COLO668 (cell line): ENCODE measurements around the gene HIVEP3.

Experiments
- DNase-seq: peaks from one replicate; lab custom pipeline; 2025; ENCODE audit not compliant: unreplicated experiment; lab: John Stamatoyannopoulos, UW

HIVEP3 gene

DNA sequence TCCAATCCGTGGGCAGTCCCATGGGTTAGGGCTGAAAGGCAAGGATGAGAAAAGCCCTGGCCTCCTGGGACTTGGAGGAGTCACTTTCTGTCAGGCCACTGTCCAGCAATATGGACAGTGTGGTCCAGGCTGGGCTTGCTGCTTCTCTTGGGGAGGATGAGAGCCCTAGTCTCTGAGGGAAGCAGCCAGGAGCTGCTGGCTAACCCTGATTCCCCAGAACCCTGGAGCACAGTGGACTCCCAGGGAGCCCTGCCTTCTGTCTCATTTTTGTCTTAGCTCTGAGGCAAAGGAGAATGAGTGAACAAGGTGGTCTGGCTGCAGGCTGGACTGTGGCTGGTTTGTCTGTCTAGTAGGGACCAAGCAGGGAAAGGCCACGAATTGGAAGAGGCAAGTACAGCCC is 410.4 kb downstream of the HIVEP3 start:
- no peak for DNase-seq

GRCh38 chr1:41507836-41508235 is 410.9 kb downstream of the HIVEP3 start:
- DNase-seq, result no peak

- no peak for DNase-seq
Observed at GRCh38 chr1:41507110-41507720, 411.5 kb downstream of the HIVEP3 start.

GRCh38 chr1:41504114-41505035 is 414.3 kb downstream of the HIVEP3 start:
- DNase-seq, result peak; percentile 90

GRCh38 chr1:41503538-41504113 is 415.1 kb downstream of the HIVEP3 start:
- DNase-seq, result no peak

- no peak for DNase-seq
Observed at GRCh38 chr1:41502912-41503311, 415.8 kb downstream of the HIVEP3 start.

- DNase-seq, result peak; percentile 54
Observed at GRCh38 chr1:41501581-41501980, 417.1 kb downstream of the HIVEP3 start.

- no peak for DNase-seq
Observed at GRCh38 chr1:41500781-41501518, 417.8 kb downstream of the HIVEP3 start.

- peak; percentile 38 for DNase-seq
Observed at GRCh38 chr1:41500378-41500777, 418.3 kb downstream of the HIVEP3 start.

DNA sequence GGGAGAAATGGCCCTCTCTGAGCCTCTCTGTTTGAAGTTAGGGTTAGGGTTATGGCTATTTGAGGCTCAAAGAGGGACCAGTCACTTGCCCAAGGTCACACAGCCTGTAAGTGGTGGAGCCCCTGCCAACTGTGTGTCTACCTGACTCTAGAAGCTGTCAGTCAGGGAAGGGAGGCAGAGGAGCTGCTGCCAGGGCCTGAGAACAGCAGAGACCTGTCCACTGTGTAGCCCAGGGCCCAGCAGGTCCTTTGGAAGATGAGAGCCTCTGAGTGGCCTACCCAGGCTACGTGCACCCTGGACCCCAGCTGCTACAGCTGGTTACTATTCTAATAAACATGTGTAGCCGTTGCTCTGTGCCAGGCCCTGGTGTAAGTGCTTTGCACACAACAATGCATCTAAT is 419.1 kb downstream of the HIVEP3 start:
- no peak for DNase-seq

- DNase-seq, result no peak
Observed at GRCh38 chr1:41498804-41499203, 419.9 kb downstream of the HIVEP3 start.

GRCh38 chr1:41498391-41498790 is 420.3 kb downstream of the HIVEP3 start:
- no peak for DNase-seq

GRCh38 chr1:41497461-41498030 is 421.2 kb downstream of the HIVEP3 start:
- no peak for DNase-seq

DNA sequence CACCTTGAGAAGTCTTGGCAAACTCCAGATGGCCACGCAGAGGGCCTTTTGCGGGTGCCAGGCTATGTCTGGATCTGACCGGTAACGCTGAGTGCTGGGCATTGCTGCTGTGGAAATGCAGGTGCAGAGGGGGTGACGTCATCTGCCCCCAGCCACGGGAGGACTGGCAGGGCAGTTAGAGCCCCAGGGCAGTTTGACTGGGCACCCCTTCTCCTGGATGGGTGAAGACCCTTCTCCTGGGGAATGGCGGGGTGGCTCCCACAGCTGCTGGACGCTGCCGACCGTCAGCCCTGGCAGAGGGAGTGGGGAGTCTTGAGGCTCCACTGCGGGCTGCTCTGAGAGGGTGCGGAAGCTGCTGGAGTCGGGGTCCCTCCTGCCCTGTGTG is 421.7 kb downstream of the HIVEP3 start:
- DNase-seq, result peak; percentile 87

- DNase-seq, result peak; percentile 91
Observed at GRCh38 chr1:41496080-41497055, 422.4 kb downstream of the HIVEP3 start.

DNA sequence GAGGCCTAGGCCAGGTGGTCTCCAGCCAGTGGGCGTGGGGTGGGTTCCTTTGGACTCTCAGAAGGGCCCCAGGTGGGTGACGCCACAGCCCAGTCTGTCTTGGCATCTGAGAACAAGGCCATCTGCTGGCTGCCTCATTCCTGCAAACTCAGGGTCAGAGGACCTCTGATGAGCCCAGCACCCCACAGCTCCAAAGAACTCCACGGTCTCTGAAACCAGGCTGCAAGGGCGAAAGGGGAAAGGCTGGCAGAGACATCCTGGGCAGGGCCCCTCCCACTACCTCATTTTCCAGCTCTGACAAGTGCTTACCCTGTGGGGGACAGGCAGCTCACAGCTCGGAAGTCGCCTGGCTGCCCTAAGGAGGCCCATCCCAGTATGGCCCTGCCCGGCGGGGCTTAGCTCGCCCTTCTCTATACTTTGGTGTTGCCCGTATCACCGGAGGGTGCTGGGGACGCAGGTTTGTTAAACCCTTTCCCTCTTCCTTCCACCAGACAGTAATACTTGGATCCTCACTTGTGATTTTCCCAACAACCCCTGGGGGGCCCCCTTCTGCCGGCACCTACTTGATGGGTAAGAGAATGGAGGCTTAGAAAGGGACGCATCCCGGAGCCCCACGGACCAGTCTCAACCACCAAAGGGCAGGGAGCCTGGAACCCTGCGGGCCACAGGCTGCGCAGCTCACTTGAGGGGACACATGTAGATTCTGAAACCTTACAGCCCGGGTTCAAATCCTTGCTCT is 423.3 kb downstream of the HIVEP3 start:
- DNase-seq, result peak; percentile 59

- DNase-seq, result no peak
Observed at GRCh38 chr1:41494351-41495209, 424.1 kb downstream of the HIVEP3 start.

DNA sequence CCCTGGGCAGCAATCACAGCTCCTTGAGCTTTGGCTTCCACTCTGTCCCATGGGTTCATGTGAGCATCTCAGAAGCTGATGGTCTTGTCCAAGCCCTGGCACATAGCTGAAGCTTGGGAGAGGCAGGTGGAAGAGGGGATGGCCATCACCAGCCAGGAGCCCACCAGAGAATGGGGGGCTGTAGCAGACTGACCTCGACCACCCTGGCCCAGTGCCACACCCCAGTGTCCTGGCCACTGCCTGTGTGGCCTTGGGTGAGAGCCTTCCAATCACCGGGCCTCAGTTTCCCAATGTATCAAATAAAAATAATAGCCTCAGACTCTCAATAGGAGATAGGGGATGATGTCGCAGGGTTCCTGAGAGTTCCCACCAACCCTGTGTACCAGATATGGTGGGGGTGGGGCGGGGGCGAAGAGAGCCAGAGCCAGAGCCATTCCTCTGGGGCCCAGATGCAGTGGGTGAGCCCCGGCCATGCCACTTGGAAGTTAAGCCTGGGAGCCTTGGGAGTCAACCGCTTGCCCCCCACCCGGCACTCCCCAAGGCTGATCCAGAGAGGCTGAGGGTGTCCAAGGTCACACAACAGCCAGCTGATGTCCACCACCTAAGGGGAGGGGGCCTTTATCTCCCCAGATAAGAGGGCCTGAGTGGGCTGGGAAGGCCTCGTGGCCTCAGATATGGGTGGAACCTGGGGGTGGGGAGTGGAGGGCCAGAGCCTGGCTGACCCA is 424.9 kb downstream of the HIVEP3 start:
- no peak for DNase-seq
